ENCODE data around the gene ANK3.

DNA sequence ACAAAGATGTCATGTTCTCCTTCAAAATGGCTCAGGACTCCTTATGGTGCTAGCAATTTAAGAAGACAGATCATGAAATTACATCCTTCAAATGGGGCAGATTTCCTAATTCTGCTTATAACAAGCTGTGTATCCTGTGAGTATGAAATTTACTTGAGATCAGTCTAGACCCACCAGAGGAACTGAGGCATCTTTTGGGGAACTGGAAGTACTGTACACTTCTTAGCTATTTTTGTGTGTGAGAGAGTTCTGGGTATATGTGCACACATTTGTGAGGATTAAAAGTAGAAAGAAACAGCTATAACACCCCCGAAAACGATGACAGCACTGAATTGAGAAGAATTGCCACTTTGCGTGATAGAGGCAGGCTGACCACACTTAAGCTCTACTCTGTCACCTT is 296.4 kb downstream of the ANK3 start:
- TF ChIP-seq, protein P1, sequence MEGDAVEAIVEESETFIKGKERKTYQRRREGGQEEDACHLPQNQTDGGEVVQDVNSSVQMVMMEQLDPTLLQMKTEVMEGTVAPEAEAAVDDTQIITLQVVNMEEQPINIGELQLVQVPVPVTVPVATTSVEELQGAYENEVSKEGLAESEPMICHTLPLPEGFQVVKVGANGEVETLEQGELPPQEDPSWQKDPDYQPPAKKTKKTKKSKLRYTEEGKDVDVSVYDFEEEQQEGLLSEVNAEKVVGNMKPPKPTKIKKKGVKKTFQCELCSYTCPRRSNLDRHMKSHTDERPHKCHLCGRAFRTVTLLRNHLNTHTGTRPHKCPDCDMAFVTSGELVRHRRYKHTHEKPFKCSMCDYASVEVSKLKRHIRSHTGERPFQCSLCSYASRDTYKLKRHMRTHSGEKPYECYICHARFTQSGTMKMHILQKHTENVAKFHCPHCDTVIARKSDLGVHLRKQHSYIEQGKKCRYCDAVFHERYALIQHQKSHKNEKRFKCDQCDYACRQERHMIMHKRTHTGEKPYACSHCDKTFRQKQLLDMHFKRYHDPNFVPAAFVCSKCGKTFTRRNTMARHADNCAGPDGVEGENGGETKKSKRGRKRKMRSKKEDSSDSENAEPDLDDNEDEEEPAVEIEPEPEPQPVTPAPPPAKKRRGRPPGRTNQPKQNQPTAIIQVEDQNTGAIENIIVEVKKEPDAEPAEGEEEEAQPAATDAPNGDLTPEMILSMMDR (IDR thresholded peaks at IDR 0.05; ENCODE audit: extremely low read depth in 1 of 2, insufficient read depth in 1 of 2, low read depth in 1 of 2, low read length in 2 of 2): no peak
- no peak for TF ChIP-seq POLR2A (IDR thresholded peaks at IDR 0.05; ENCODE audit: low read depth, low read length)
- TF ChIP-seq, protein P2, sequence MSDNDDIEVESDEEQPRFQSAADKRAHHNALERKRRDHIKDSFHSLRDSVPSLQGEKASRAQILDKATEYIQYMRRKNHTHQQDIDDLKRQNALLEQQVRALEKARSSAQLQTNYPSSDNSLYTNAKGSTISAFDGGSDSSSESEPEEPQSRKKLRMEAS (IDR thresholded peaks at IDR 0.05; ENCODE audit: insufficient read depth, insufficient read length): no peak
- TF ChIP-seq POLR2AphosphoS5 (IDR thresholded peaks at IDR 0.05; ENCODE audit: insufficient read depth, low read depth, low read length): no peak
